H9 (cell line): ENCODE results near the gene METTL16. TPM values are rescaled to one million over a fixed set of nuclear protein-coding genes. Genes with fewer than 3 reads are reported as not detected.

Experiments used
- DNase-seq: peaks from one replicate; pipeline ENCODE4 v3.0.0-alpha.2; 2017
- H2AFZ ChIP-seq: one replicate; pipeline ENCODE4 v1.6.1; 2013; ENCODE audit warnings: mild to moderate bottlenecking, low read length, control low read depth, moderate library complexity
- H2AK5ac ChIP-seq: 2 replicates; pipeline ENCODE4 v1.6.1; 2013; ENCODE audit warnings: low read length, control low read depth, mixed read lengths; ENCODE audit not compliant: insufficient read length
- H2BK120ac ChIP-seq: one replicate; pipeline ENCODE4 v1.6.1; 2013; ENCODE audit warnings: low read depth, mild to moderate bottlenecking, low read length, control low read depth, inconsistent platforms; ENCODE audit not compliant: poor library complexity, severe bottlenecking
- H2BK12ac ChIP-seq: 2 replicates; pipeline ENCODE4 v1.6.1; 2013; ENCODE audit warnings: low read length, control low read depth, mixed read lengths, low read depth; ENCODE audit not compliant: insufficient read length
- H2BK15ac ChIP-seq: 2 replicates; pipeline ENCODE4 v1.6.1; 2013; ENCODE audit warnings: low read depth, low read length, control low read depth
- H2BK20ac ChIP-seq: one replicate; pipeline ENCODE4 v1.6.1; 2013; ENCODE audit warnings: low read depth, mild to moderate bottlenecking, low read length, control low read depth, inconsistent platforms; ENCODE audit not compliant: poor library complexity, severe bottlenecking
- H2BK5ac ChIP-seq: 2 replicates; pipeline ENCODE4 v1.6.1; 2013; ENCODE audit warnings: low read length, control low read depth, mixed read lengths; ENCODE audit not compliant: insufficient read length
- H3K14ac ChIP-seq: 2 replicates; pipeline ENCODE4 v1.6.1; 2013; ENCODE audit warnings: low read length, control low read depth; ENCODE audit not compliant: insufficient read depth
- H3K18ac ChIP-seq: 2 replicates; pipeline ENCODE4 v1.6.1; 2013; ENCODE audit warnings: low read depth, mild to moderate bottlenecking, mixed read lengths, low read length, control low read depth; ENCODE audit not compliant: insufficient read length
- H3K23ac ChIP-seq: 2 replicates; pipeline ENCODE4 v1.6.1; 2013; ENCODE audit warnings: low read length, control low read depth, mixed read lengths, low read depth; ENCODE audit not compliant: insufficient read length
- H3K23me2 ChIP-seq: 2 replicates; pipeline ENCODE4 v1.6.1; 2013; ENCODE audit warnings: low read depth, mild to moderate bottlenecking, mixed read lengths, low read length, control low read depth; ENCODE audit not compliant: insufficient read length, poor library complexity, severe bottlenecking
- H3K27ac ChIP-seq: 2 replicates; pipeline ENCODE4 v1.5.1; 2013; ENCODE audit warnings: low read length, control low read depth, mixed read lengths, low read depth; ENCODE audit not compliant: insufficient read length
- H3K27me3 ChIP-seq: 2 replicates; pipeline ENCODE4 v1.6.1; 2013; ENCODE audit warnings: low read length, control low read depth, inconsistent platforms; ENCODE audit not compliant: insufficient read depth
- H3K4ac ChIP-seq: 2 replicates; pipeline ENCODE4 v1.6.1; 2013; ENCODE audit warnings: low read depth, mild to moderate bottlenecking, control low read depth, inconsistent platforms, low read length, moderate library complexity
- H3K4me1 ChIP-seq: 2 replicates; pipeline ENCODE4 v1.6.1; 2013; ENCODE audit warnings: low read length, control low read depth, inconsistent platforms; ENCODE audit not compliant: insufficient read depth
- H3K4me2 ChIP-seq: 2 replicates; pipeline ENCODE4 v1.6.1; 2013; ENCODE audit warnings: low read length, control low read depth, mixed read lengths; ENCODE audit not compliant: insufficient read length, insufficient read depth
- H3K56ac ChIP-seq: 2 replicates; pipeline ENCODE4 v1.6.1; 2013; ENCODE audit warnings: low read depth, mild to moderate bottlenecking, mixed read lengths, low read length, control low read depth; ENCODE audit not compliant: insufficient read length
- H3K79me1 ChIP-seq: 2 replicates; pipeline ENCODE4 v1.6.1; 2013; ENCODE audit warnings: low read depth, mild to moderate bottlenecking, moderate library complexity, low read length, control low read depth, inconsistent platforms; ENCODE audit not compliant: insufficient read depth, poor library complexity, severe bottlenecking
- H3K79me2 ChIP-seq: 2 replicates; pipeline ENCODE4 v1.6.1; 2013; ENCODE audit warnings: low read length, control low read depth, inconsistent platforms; ENCODE audit not compliant: insufficient read depth
- H3K9ac ChIP-seq: 2 replicates; pipeline ENCODE4 v1.6.1; 2013; ENCODE audit warnings: low read length, control low read depth, mixed read lengths; ENCODE audit not compliant: insufficient read length; ENCODE audit errors: extremely low read depth
- H3K9me3 ChIP-seq: one replicate; pipeline ENCODE4 v1.6.1; 2013; ENCODE audit warnings: low read depth, low read length, inconsistent platforms; ENCODE audit not compliant: control insufficient read depth
- H3T11ph ChIP-seq: one replicate; pipeline ENCODE4 v1.6.1; 2013; ENCODE audit warnings: mild to moderate bottlenecking, low read length, control low read depth, inconsistent platforms
- H4K20me1 ChIP-seq: one replicate; pipeline ENCODE4 v1.6.1; 2013; ENCODE audit not compliant: control insufficient read depth, insufficient read length, insufficient read depth
- H4K5ac ChIP-seq: 2 replicates; pipeline ENCODE4 v1.6.1; 2013; ENCODE audit warnings: low read depth, mild to moderate bottlenecking, mixed read lengths, low read length, control low read depth; ENCODE audit not compliant: insufficient read length
- H4K8ac ChIP-seq: replicated peaks from 2 replicates; pipeline ENCODE4 v1.6.1; 2013; ENCODE audit warnings: low read length, control low read depth, mixed read lengths, low read depth; ENCODE audit not compliant: insufficient read length
- H4K91ac ChIP-seq: 2 replicates; pipeline ENCODE4 v1.6.1; 2013; ENCODE audit warnings: low read depth, mild to moderate bottlenecking, moderate library complexity, mixed read lengths, low read length, control low read depth; ENCODE audit not compliant: insufficient read length
- H3K27ac Mint-ChIP-seq, 3 experiments: 2 replicates in 2 of 3; 3 replicates in 1 of 3; pipeline ENCODE4 v1.8.0; 2020 to 2021; ENCODE audit warnings: mixed read lengths in 3 of 3, mild to moderate bottlenecking in 1 of 3, moderate library complexity in 1 of 3
- H3K27me3 Mint-ChIP-seq: 2 replicates; pipeline ENCODE4 v1.8.0; 2021; ENCODE audit warnings: low read depth, mild to moderate bottlenecking, moderate library complexity, mixed read lengths
- H3K36me3 Mint-ChIP-seq, 3 experiments: 2 replicates in 2 of 3; 3 replicates in 1 of 3; pipeline ENCODE4 v1.8.0; 2020 to 2021; ENCODE audit warnings: low read depth in 3 of 3, mixed read lengths in 3 of 3; ENCODE audit not compliant: insufficient read depth in 1 of 3
- H3K4me1 Mint-ChIP-seq, 2 experiments: 2 replicates each; pipeline ENCODE4 v1.8.0; 2020; ENCODE audit warnings: mixed read lengths in 2 of 2
- H3K4me3 Mint-ChIP-seq, 2 experiments: 2 replicates in 1 of 2; 3 replicates in 1 of 2; pipeline ENCODE4 v1.8.0; 2020 to 2021; ENCODE audit warnings: mild to moderate bottlenecking in 2 of 2, mixed read lengths in 2 of 2, moderate library complexity in 1 of 2
- H3K9me3 Mint-ChIP-seq, 2 experiments: 2 replicates in 1 of 2; 3 replicates in 1 of 2; pipeline ENCODE4 v1.8.0; 2020; ENCODE audit warnings: mild to moderate bottlenecking in 2 of 2, mixed read lengths in 2 of 2, moderate library complexity in 1 of 2
- WGBS: extraction: QIAGEN DNeasy Blood & Tissue Kit; methylation state at CpG from one replicate; pipeline ENCODE4 v1.1.7; 2013; ENCODE audit warnings: missing lambda C conversion rate, low lambda C conversion rate, mixed read lengths; ENCODE audit not compliant: insufficient read length; ENCODE audit errors: extremely low coverage; 5-methylcytosine and 5-hydroxymethylcytosine counted together
- total RNA-seq: library from RNA; stranded (reverse); gene quantifications from 2 replicates; pipeline ENCODE4 v1.2.1, GENCODE V29; 2021
- TF ChIP-seq, protein P1 (sequence below): fragments of 200-600 bp; sonication (generic); conservative IDR thresholded peaks from 3 replicates; pipeline ENCODE4 v1.8.0; 2021; ENCODE audit warnings: antibody characterized with exemption, mild to moderate bottlenecking

Gene METTL16
- total RNA-seq, 1 experiment from 2014 or later: 55.4 TPM

DNA sequence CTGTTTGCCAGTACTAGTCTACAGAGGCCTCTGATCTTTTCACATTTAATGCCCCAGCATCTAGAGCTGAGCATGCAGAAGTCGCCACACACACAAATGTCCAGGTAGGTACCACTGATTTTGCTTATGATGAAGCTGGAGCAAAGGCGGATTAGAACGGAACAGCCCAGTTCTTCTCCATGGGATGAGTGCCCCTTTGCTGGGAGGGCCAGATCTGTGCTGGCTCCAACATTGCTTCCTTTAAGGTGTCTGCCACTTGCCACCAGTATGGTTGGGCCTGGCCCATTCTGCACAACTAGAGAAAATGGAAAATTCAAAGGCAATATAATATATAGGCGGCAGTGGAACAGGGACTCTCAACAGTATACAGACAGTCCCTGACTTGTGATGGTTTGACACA is 108.6 kb downstream of the METTL16 start:
- H2BK15ac ChIP-seq: no peak overlapping the region
- no peak overlapping the region for H3K14ac ChIP-seq
- no peak overlapping the region for H3T11ph ChIP-seq
- no peak overlapping the region for H3K23ac ChIP-seq
- H3K79me2 ChIP-seq: peaks cover 2% of the 10 kb centered on the region; the same call in 1 of the 2 replicates
- no peaks in the 10 kb centered on the region for H3K9me3 ChIP-seq
- H3K27ac Mint-ChIP-seq: no peak overlapping the region
- no peak overlapping the region for H3K18ac ChIP-seq
- peaks cover 14 to 19% of the 10 kb centered on the region in 2 experiments for H3K4me1 Mint-ChIP-seq
- no peak overlapping the region for H2AK5ac ChIP-seq
- H2BK120ac ChIP-seq: no peak overlapping the region
- H4K91ac ChIP-seq: no peak overlapping the region
- H3K23me2 ChIP-seq: peaks cover 22% of the 10 kb centered on the region
- H3K56ac ChIP-seq: no peak overlapping the region
- no peak overlapping the region for H2AFZ ChIP-seq
- no peaks in the 10 kb centered on the region; a peak in 1 of 5 replicates for H3K9me3 Mint-ChIP-seq
- peak overlapping the region; percentile 71 to 81 for H3K4me3 Mint-ChIP-seq
- H3K36me3 Mint-ChIP-seq: peaks cover 0 to 5% (median 0%) of the 10 kb centered on the region in 3 experiments; a peak in 1 of 7 replicates
- H3K27me3 ChIP-seq: no peaks in the 10 kb centered on the region
- no CpG with 5 or more reads among the region's 4 CpGs for WGBS
- no peak overlapping the region for H4K8ac ChIP-seq
- H2BK5ac ChIP-seq: no peak overlapping the region
- no peak overlapping the region for H3K9ac ChIP-seq
- no peaks in the 10 kb centered on the region for H4K20me1 ChIP-seq
- no peak overlapping the region for H2BK12ac ChIP-seq
- H3K4me1 ChIP-seq: peaks cover 4% of the 10 kb centered on the region; the same call in 1 of the 2 replicates
- H3K27me3 Mint-ChIP-seq: peaks cover 5% of the 10 kb centered on the region
- no peak overlapping the region for H3K27ac ChIP-seq
- H3K79me1 ChIP-seq: no peaks in the 10 kb centered on the region
- H3K4me2 ChIP-seq: no peak overlapping the region
- TF ChIP-seq, protein P1, sequence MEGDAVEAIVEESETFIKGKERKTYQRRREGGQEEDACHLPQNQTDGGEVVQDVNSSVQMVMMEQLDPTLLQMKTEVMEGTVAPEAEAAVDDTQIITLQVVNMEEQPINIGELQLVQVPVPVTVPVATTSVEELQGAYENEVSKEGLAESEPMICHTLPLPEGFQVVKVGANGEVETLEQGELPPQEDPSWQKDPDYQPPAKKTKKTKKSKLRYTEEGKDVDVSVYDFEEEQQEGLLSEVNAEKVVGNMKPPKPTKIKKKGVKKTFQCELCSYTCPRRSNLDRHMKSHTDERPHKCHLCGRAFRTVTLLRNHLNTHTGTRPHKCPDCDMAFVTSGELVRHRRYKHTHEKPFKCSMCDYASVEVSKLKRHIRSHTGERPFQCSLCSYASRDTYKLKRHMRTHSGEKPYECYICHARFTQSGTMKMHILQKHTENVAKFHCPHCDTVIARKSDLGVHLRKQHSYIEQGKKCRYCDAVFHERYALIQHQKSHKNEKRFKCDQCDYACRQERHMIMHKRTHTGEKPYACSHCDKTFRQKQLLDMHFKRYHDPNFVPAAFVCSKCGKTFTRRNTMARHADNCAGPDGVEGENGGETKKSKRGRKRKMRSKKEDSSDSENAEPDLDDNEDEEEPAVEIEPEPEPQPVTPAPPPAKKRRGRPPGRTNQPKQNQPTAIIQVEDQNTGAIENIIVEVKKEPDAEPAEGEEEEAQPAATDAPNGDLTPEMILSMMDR: no peak
- H2BK20ac ChIP-seq: no peak overlapping the region
- no peak overlapping the region for H3K4ac ChIP-seq
- H4K5ac ChIP-seq: no peak overlapping the region
- no peak for DNase-seq
